K562 (cell line): ENCODE results near the gene TFRC. TPM values are rescaled to one million over a fixed set of nuclear protein-coding genes. Genes with fewer than 3 reads are reported as not detected.
"Not testable (repeated sequence)": the region's sequence is repeated elsewhere in the genome, so short reads cannot be mapped to it uniquely, and the experiment has no call there.

Experiments
- ATAC-seq: fragments of 200-7000 bp; cut with Tn5 transposase; 3 replicates; pipeline ENCODE4 v1.9.1; 2020; ENCODE audit warnings: moderate library complexity
- BruUV-seq: library from RNA; stranded (reverse); fragments of 400-500 nt; replicated peaks from 2 replicates; lab custom pipeline; 2021; lab: Mats Ljungman, UMichigan
- CTCF ChIA-PET: fragments of 300-600 bp; formaldehyde crosslinking; extraction: SDS; loops from one replicate; lab custom pipeline; 2021; ENCODE audit warnings: low intra/inter-chr PET ratio; lab: Yijun Ruan, JAX
- POLR2A ChIA-PET: fragments of 300-600, 350-650 bp; sonication (Branson Sonifier 250); formaldehyde crosslinking; extraction: SDS; loops from one replicate; lab custom pipeline; 2021; ENCODE audit warnings: antibody characterized with exemption, inconsistent platforms; lab: Yijun Ruan, JAX
- DNase-seq, 4 experiments: peaks; one replicate each; pipeline versions ENCODE4 v3.0.0 to v3.0.0-alpha.2; 2011 to 2018; ENCODE audit warnings: low spot score in 3 of 4, mixed read lengths in 3 of 4; ENCODE audit errors: extremely low read depth in 1 of 4
- FAIRE-seq: peaks from 2 replicates; lab custom pipeline; 2011; peaks lifted over from hg19 to GRCh38; lab: Jason Lieb, UNC
- H2AFZ ChIP-seq: 2 replicates; pipeline ENCODE4 v1.6.0; 2011; ENCODE audit warnings: low read depth, low read length, control low read depth, inconsistent platforms
- H3K27ac ChIP-seq: fragments of 200-600 bp; 3 replicates; pipeline ENCODE4 v1.8.0; 2011; ENCODE audit warnings: low read depth, mild to moderate bottlenecking, control low read depth, inconsistent platforms, low read length, moderate library complexity, mixed read lengths; ENCODE audit errors: extremely low read depth
- H3K27me3 ChIP-seq, 2 experiments: fragments of 300-600 bp in 1 of 2; 2 replicates in 1 of 2; 3 replicates in 1 of 2; pipeline versions ENCODE4 v1.6.0 to v1.8.0; 2011; ENCODE audit warnings: inconsistent platforms in 2 of 2, low read length in 2 of 2, mild to moderate bottlenecking in 1 of 2, mixed read lengths in 1 of 2, moderate library complexity in 1 of 2; ENCODE audit not compliant: control insufficient read depth in 2 of 2, insufficient read depth in 2 of 2
- H3K36me3 ChIP-seq: fragments of 300-600 bp; 3 replicates; pipeline ENCODE4 v1.8.0; 2011; ENCODE audit warnings: mild to moderate bottlenecking, low read length, inconsistent platforms; ENCODE audit not compliant: control insufficient read depth, insufficient read depth
- H3K4me1 ChIP-seq, 2 experiments: fragments of 200-600 bp in 1 of 2; replicated peaks in 1 of 2; 2 replicates in 1 of 2; 3 replicates in 1 of 2; pipeline versions ENCODE4 v1.5.1 to v1.8.0; 2011; ENCODE audit warnings: inconsistent platforms in 2 of 2, low read length in 2 of 2, mild to moderate bottlenecking in 1 of 2, mixed read lengths in 1 of 2, moderate library complexity in 1 of 2; ENCODE audit not compliant: control insufficient read depth in 2 of 2, insufficient read depth in 2 of 2
- H3K4me2 ChIP-seq: 2 replicates; pipeline ENCODE4 v1.6.1; 2011; ENCODE audit warnings: low read length, control low read depth, inconsistent platforms, mixed read lengths; ENCODE audit not compliant: insufficient read depth
- H3K4me3 ChIP-seq: fragments of 200-600 bp; sonication (generic), shearing (Covaris generic); 2 replicates; pipeline ENCODE4 v1.5.1; 2016; ENCODE audit warnings: control low read depth, inconsistent platforms
- H3K79me2 ChIP-seq: fragments of 200-600 bp; 3 replicates; pipeline ENCODE4 v1.8.0; 2011; ENCODE audit warnings: low read length, inconsistent platforms; ENCODE audit not compliant: control insufficient read depth, insufficient read depth
- H3K9ac ChIP-seq, 2 experiments: 2 replicates each; pipeline versions ENCODE4 v1.6.0 to v1.6.1; 2011; ENCODE audit warnings: low read depth in 2 of 2, low read length in 2 of 2, control low read depth in 1 of 2, inconsistent platforms in 1 of 2, mild to moderate bottlenecking in 1 of 2, mixed read lengths in 1 of 2; ENCODE audit not compliant: insufficient read depth in 1 of 2
- H3K9me1 ChIP-seq: one replicate; pipeline ENCODE4 v1.6.0; 2011; ENCODE audit warnings: inconsistent platforms, mild to moderate bottlenecking, low read length, moderate library complexity; ENCODE audit not compliant: control insufficient read depth, insufficient read depth
- H3K9me3 ChIP-seq: replicated peaks from 2 replicates; pipeline ENCODE4 v1.5.1; 2011; ENCODE audit warnings: low read depth, low read length, inconsistent platforms; ENCODE audit not compliant: control insufficient read depth, insufficient read depth
- H4K20me1 ChIP-seq: replicated peaks from 2 replicates; pipeline ENCODE4 v1.6.1; 2011; ENCODE audit warnings: low read length, inconsistent platforms, mixed read lengths; ENCODE audit not compliant: control insufficient read depth, insufficient read depth
- FOXA3 ChIP-seq, 2 experiments: fragments of 450-650 bp in 1 of 2; sonication (generic) in 1 of 2; formaldehyde crosslinking; IDR thresholded peaks in 1 of 2; conservative IDR thresholded peaks in 1 of 2; 2 replicates each; pipeline versions ENCODE4 v1.4.0 to v1.8.0; 2020 to 2022; ENCODE audit warnings: mild to moderate bottlenecking in 2 of 2, missing genetic modification reagents in 1 of 2
- HDAC1 ChIP-seq, 2 experiments: fragments of 450-650 bp; IDR thresholded peaks; 2 replicates each; pipeline ENCODE4 v1.6.1; 2016 to 2017; ENCODE audit warnings: inconsistent platforms in 1 of 2, mild to moderate bottlenecking in 1 of 2, moderate library complexity in 1 of 2
- MYBL2 ChIP-seq, 2 experiments: fragments of 450-650 bp in 1 of 2; sonication (generic) in 1 of 2; formaldehyde crosslinking in 1 of 2; IDR thresholded peaks; 2 replicates each; pipeline versions ENCODE4 v1.6.1 to v1.8.1; 2017 to 2022; ENCODE audit warnings: borderline replicate concordance in 1 of 2, inconsistent platforms in 1 of 2, low read depth in 1 of 2, mild to moderate bottlenecking in 1 of 2, missing genetic modification reagents in 1 of 2, moderate library complexity in 1 of 2
- POLR2A ChIP-seq: fragments of 450-650 bp; conservative IDR thresholded peaks from 2 replicates; pipeline ENCODE4 v1.6.1; 2016
- POLR2H ChIP-seq: IDR thresholded peaks from 2 replicates; pipeline ENCODE4 v1.6.1; 2016; ENCODE audit warnings: missing genetic modification characterization, low read depth, mild to moderate bottlenecking, control low read depth, missing compliant biosample characterization, moderate library complexity
- SUPT5H ChIP-seq: fragments of 450-650 bp; IDR thresholded peaks from 2 replicates; pipeline ENCODE4 v1.6.1; 2016
- ZNF592 ChIP-seq: fragments of 450-650 bp; IDR thresholded peaks from 2 replicates; pipeline ENCODE4 v1.6.1; 2017; ENCODE audit warnings: antibody characterized with exemption, mild to moderate bottlenecking
- WGBS: fragments of 100-300 bp; shearing (Covaris generic); methylation state at CpG from one replicate; pipeline ENCODE4 v1.1.6; 2016; ENCODE audit warnings: low coverage, mixed read lengths; ENCODE audit not compliant: insufficient coverage; ENCODE audit errors: missing lambda C conversion rate; 5-methylcytosine and 5-hydroxymethylcytosine counted together
- in situ Hi-C: fragments of 300-500 bp; cut with MboI; formaldehyde crosslinking; loops from 4 replicates; pipeline ENCODE4 v1.15.0; 2018; ENCODE audit warnings: inconsistent platforms, mixed read lengths
- intact Hi-C: fragments of 100-400 bp; cut with micrococcal nuclease; formaldehyde crosslinking; loops from 2 replicates; pipeline ENCODE4 v1.14.2; 2022
- polyA plus RNA-seq, 8 experiments: library from polyadenylated mRNA; depleted of rRNA in 4 of 8; stranded (reverse) in 5 of 8; unstranded in 3 of 8; fragments of >200 nt; fragmentation: Nextera tagmentation in 2 of 8; fragmentation: Illumina TruSeq in 1 of 8; extraction: Ambion mirVana in 2 of 8; extraction: Trizol in 1 of 8; gene quantifications; 2 replicates each; pipeline versions ENCODE4 v1.2.1 to v1.2.3, GENCODE V29; 2011 to 2014; ENCODE audit warnings: inconsistent platforms in 1 of 8, missing spikeins in 1 of 8
- total RNA-seq, 7 experiments: library from RNA; depleted of rRNA in 6 of 7; stranded (reverse); fragments of >200 nt in 6 of 7; fragmentation: Illumina TruSeq in 2 of 7; extraction: Trizol in 2 of 7; gene quantifications; 2 replicates each; pipeline versions ENCODE4 v1.2.1 to v1.2.3, GENCODE V29; 2011 to 2021; ENCODE audit warnings: low replicate concordance in 1 of 7

Gene TFRC
- total and polyA plus RNA-seq, 9 of the 15 experiments (the other 6 are each of a cell fraction or from before 2014, with no cell fraction given): 149 to 679 (median 332) TPM

GRCh38 chr3:196056371-196056770, 25.5 kb downstream of the TFRC start:
- H3K4me1 ChIP-seq; TF ChIP-seq MYBL2 (CRISPR knock-in tag; IDR thresholded peaks at IDR 0.05; ENCODE audit: borderline replicate concordance): not testable (repeated sequence)
- peak overlapping the region; percentile 63; the same call in 1 of the 3 replicates for H3K27ac ChIP-seq
- TF ChIP-seq FOXA3 (CRISPR knock-in tag; conservative IDR thresholded peaks at IDR 0.05 in 1 of 2, IDR thresholded peaks at IDR 0.05 in 1 of 2) (0 out of 4 replicates have a peak, but pooled peaks of 1 of the 2 experiments have one; percentile 22), POLR2H (tag) (peak; percentile 11; the same call in 1 of the 2 replicates), ZNF592 (0 out of 2 replicates have a peak, but pooled peaks have one; percentile 2), POLR2A (peak; percentile 58), SUPT5H (peak; percentile 55), MYBL2 (IDR thresholded peaks at IDR 0.05; ENCODE audit: low read depth) (peak; percentile 32; the same call in 1 of the 2 replicates), HDAC1 (IDR thresholded peaks at IDR 0.05) (peak in 1 of 2 experiments; percentile 16; a peak in 1 of 4 replicates)
- TF ChIP-seq, all 486 proteins: peak for 7; not testable (repeated sequence) for 479
- DNase-seq, CTCF ChIA-PET, H3K9me3 ChIP-seq, H3K27me3 ChIP-seq, H2AFZ ChIP-seq, H3K9ac ChIP-seq, H3K4me2 ChIP-seq, ATAC-seq, H3K4me3 ChIP-seq, BruUV-seq, intact Hi-C loops, H3K9me1 ChIP-seq, in situ Hi-C loops, FAIRE-seq: not testable (repeated sequence)
- POLR2A ChIA-PET: interaction anchor here (1.3 to 3.1 kb wide), 8 partner anchors 9 to 138 kb away, joined by 4 to 18 read pairs (median 8); no protein-coding TSS in a partner anchor
- H3K36me3 ChIP-seq: peaks cover 97% of the 10 kb centered on the region
- 96% methylated on average over 5 of the region's 6 CpGs for WGBS
- peaks cover 44% of the 10 kb centered on the region; the same call in 1 of the 2 replicates for H4K20me1 ChIP-seq
- peaks cover 47% of the 10 kb centered on the region for H3K79me2 ChIP-seq
